Measurements from ENCODE around the gene ATP2A2. TPM values are rescaled to one million over a fixed set of nuclear protein-coding genes. Genes with fewer than 3 reads are reported as not detected.
A peak's percentile ranks its signal among the peaks of the same experiment; 100 is the strongest.

The ATP2A2 gene
- total RNA-seq, 2 experiments from 2014 or later, result 130 to 132 TPM

- H3K4me3 Mint-ChIP-seq, result no peak overlapping the region
- H3K36me3 Mint-ChIP-seq (ENCODE audit: low read depth), result no peaks in the 10 kb centered on the region
- CTCF ChIA-PET, result interaction anchor here (1.3 kb wide), 1 partner anchor 14 kb away, joined by 4 read pairs; the partner anchor contains the start of gene ATP2A2
- no peak overlapping the region for H3K27ac Mint-ChIP-seq
- POLR2A ChIA-PET, result no interaction called here
- H3K27me3 Mint-ChIP-seq (ENCODE audit: low read depth), result peaks cover 37% of the 10 kb centered on the region
- H3K9me3 Mint-ChIP-seq (ENCODE audit: insufficient read depth), result no peaks in the 10 kb centered on the region
- H3K4me1 Mint-ChIP-seq (ENCODE audit: low read depth), result no peaks in the 10 kb centered on the region
- no peak for DNase-seq
- no peak for ATAC-seq
These were observed 14.6 kb upstream of the ATP2A2 start for GRCh38 chr12:110266381-110266960.

GRCh38 chr12:110266980-110267620 is 13.9 kb upstream of the ATP2A2 start:
- Mint-ChIP-seq H3K27me3 (ENCODE audit: low read depth) (peaks cover 41% of the 10 kb centered on the region), H3K4me3 (no peak overlapping the region), H3K27ac (no peak overlapping the region), H3K36me3 (ENCODE audit: low read depth) (no peaks in the 10 kb centered on the region), H3K4me1 (ENCODE audit: low read depth) (no peaks in the 10 kb centered on the region), H3K9me3 (ENCODE audit: insufficient read depth) (no peaks in the 10 kb centered on the region)
- DNase-seq (no peak), ATAC-seq (no peak)
- ChIA-PET POLR2A (no interaction called here), CTCF (interaction anchor here (1.3 kb wide), 1 partner anchor 14 kb away, joined by 4 read pairs; the partner anchor contains the start of gene ATP2A2)

GRCh38 chr12:110269622-110270124 is 11.4 kb upstream of the ATP2A2 start:
- no peak overlapping the region for H3K27ac Mint-ChIP-seq
- H3K9me3 Mint-ChIP-seq (ENCODE audit: insufficient read depth), result no peaks in the 10 kb centered on the region
- no peaks in the 10 kb centered on the region for H3K36me3 Mint-ChIP-seq (ENCODE audit: low read depth)
- H3K4me3 Mint-ChIP-seq, result no peak overlapping the region
- CTCF ChIA-PET, result no interaction called here
- H3K27me3 Mint-ChIP-seq (ENCODE audit: low read depth), result peaks cover 41% of the 10 kb centered on the region
- ATAC-seq, result no peak
- POLR2A ChIA-PET, result interaction anchor here (1.2 kb wide), 1 partner anchor 11 kb away, joined by 4 read pairs; the partner anchor contains the start of gene ATP2A2
- no peaks in the 10 kb centered on the region for H3K4me1 Mint-ChIP-seq (ENCODE audit: low read depth)
- no peak for DNase-seq

- Mint-ChIP-seq H3K9me3 (ENCODE audit: insufficient read depth) (no peaks in the 10 kb centered on the region), H3K4me3 (no peak overlapping the region), H3K36me3 (ENCODE audit: low read depth) (no peaks in the 10 kb centered on the region), H3K4me1 (ENCODE audit: low read depth) (no peaks in the 10 kb centered on the region), H3K27ac (no peak overlapping the region), H3K27me3 (ENCODE audit: low read depth) (peaks cover 38% of the 10 kb centered on the region)
- ATAC-seq (no peak), DNase-seq (no peak)
- ChIA-PET CTCF (no interaction called here), POLR2A (interaction anchor here (1.2 kb wide), 1 partner anchor 10 kb away, joined by 4 read pairs; the partner anchor contains the start of gene ATP2A2)
These were observed 10.7 kb upstream of the ATP2A2 start for GRCh38 chr12:110270125-110270962.

GRCh38 chr12:110271015-110271414 is 10.0 kb upstream of the ATP2A2 start:
- ChIA-PET CTCF (no interaction called here), POLR2A (interaction anchor here (1.2 kb wide), 1 partner anchor 9 kb away, joined by 4 read pairs; the partner anchor contains the start of gene ATP2A2)
- no peaks in the 10 kb centered on the region for H3K4me1 Mint-ChIP-seq (ENCODE audit: low read depth)
- DNase-seq (no peak), ATAC-seq (no peak)
- no peaks in the 10 kb centered on the region for H3K9me3 Mint-ChIP-seq (ENCODE audit: insufficient read depth)
- no peak overlapping the region for H3K27ac Mint-ChIP-seq
- H3K4me3 Mint-ChIP-seq, result no peak overlapping the region
- H3K27me3 Mint-ChIP-seq (ENCODE audit: low read depth), result peaks cover 37% of the 10 kb centered on the region
- H3K36me3 Mint-ChIP-seq (ENCODE audit: low read depth), result no peaks in the 10 kb centered on the region

- Mint-ChIP-seq H3K27me3 (ENCODE audit: low read depth) (peaks cover 17% of the 10 kb centered on the region), H3K4me3 (no peak overlapping the region), H3K4me1 (ENCODE audit: low read depth) (peaks cover 8% of the 10 kb centered on the region), H3K9me3 (ENCODE audit: insufficient read depth) (no peaks in the 10 kb centered on the region), H3K36me3 (ENCODE audit: low read depth) (peaks cover 7% of the 10 kb centered on the region), H3K27ac (no peak overlapping the region)
- ChIA-PET POLR2A (interaction anchor here (1.1 kb wide), 1 partner anchor 172 kb away, joined by 3 read pairs; no protein-coding TSS in a partner anchor), CTCF (no interaction called here)
- ATAC-seq (no peak), DNase-seq (no peak)
These were observed 3.4 kb upstream of the ATP2A2 start for GRCh38 chr12:110277530-110278254.

- Mint-ChIP-seq H3K27ac (no peak overlapping the region), H3K27me3 (ENCODE audit: low read depth) (peaks cover 16% of the 10 kb centered on the region), H3K4me3 (no peak overlapping the region), H3K4me1 (ENCODE audit: low read depth) (peaks cover 13% of the 10 kb centered on the region), H3K9me3 (ENCODE audit: insufficient read depth) (no peaks in the 10 kb centered on the region), H3K36me3 (ENCODE audit: low read depth) (peaks cover 12% of the 10 kb centered on the region)
- POLR2A ChIA-PET, result interaction anchor here (1.1 kb wide), 1 partner anchor 171 kb away, joined by 3 read pairs; no protein-coding TSS in a partner anchor
- DNase-seq, result no peak
- CTCF ChIA-PET, result no interaction called here
- ATAC-seq, result no peak
These were observed 2.9 kb upstream of the ATP2A2 start for GRCh38 chr12:110278255-110278536.

GRCh38 chr12:110279566-110280375 is 1.3 kb upstream of the ATP2A2 start:
- CTCF ChIA-PET, result interaction anchor here (1.0 to 1.9 kb wide), 5 partner anchors 13 to 178 kb away, joined by 3 to 9 read pairs (median 4); partner anchors contain the start of gene IFT81
- peaks cover 15% of the 10 kb centered on the region for H3K27me3 Mint-ChIP-seq (ENCODE audit: low read depth)
- no peak for ATAC-seq

GRCh38 chr12:110280392-110280778 is 662 bp upstream of the ATP2A2 start:
- ChIA-PET POLR2A (interaction anchor here (0.5 to 3.3 kb wide), 15 partner anchors 8 to 1296 kb away, joined by 3 to 13 read pairs (median 4); partner anchors contain the start of genes ARPC3 and IFT81), CTCF (interaction anchor here (1.0 to 1.9 kb wide), 5 partner anchors 14 to 178 kb away, joined by 3 to 9 read pairs (median 4); partner anchors contain the start of gene IFT81)
- Mint-ChIP-seq H3K9me3 (ENCODE audit: insufficient read depth) (no peaks in the 10 kb centered on the region), H3K4me1 (ENCODE audit: low read depth) (peaks cover 34% of the 10 kb centered on the region), H3K27me3 (ENCODE audit: low read depth) (peaks cover 15% of the 10 kb centered on the region), H3K27ac (peak overlapping the region; percentile 85), H3K36me3 (ENCODE audit: low read depth) (peaks cover 29% of the 10 kb centered on the region), H3K4me3 (peak overlapping the region; percentile 81)
- DNase-seq, result peak; percentile 53
- peak; percentile 1 for ATAC-seq

More at GRCh38 chr12:110279566-110280375, 1.3 kb upstream of the ATP2A2 start:
- Mint-ChIP-seq H3K27ac (peak overlapping the region; percentile 85), H3K9me3 (ENCODE audit: insufficient read depth) (no peaks in the 10 kb centered on the region), H3K4me1 (ENCODE audit: low read depth) (peaks cover 28% of the 10 kb centered on the region), H3K36me3 (ENCODE audit: low read depth) (peaks cover 25% of the 10 kb centered on the region), H3K4me3 (peak overlapping the region; percentile 81)
- POLR2A ChIA-PET, result interaction anchor here (0.5 to 3.3 kb wide), 13 partner anchors 9 to 1295 kb away, joined by 3 to 13 read pairs (median 4); partner anchors contain the start of genes ARPC3 and IFT81
- no peak for DNase-seq

GRCh38 chr12:110281549-110282299 is 677 bp downstream of the ATP2A2 start:
- ATAC-seq, result peak; percentile 42
- CTCF ChIA-PET, result interaction anchor here (1.1 to 1.4 kb wide), 3 partner anchors 150 to 179 kb away, joined by 3 to 8 read pairs (median 4); partner anchors contain the start of gene IFT81
- peak; percentile 55 for DNase-seq

More at GRCh38 chr12:110281549-110282299, 677 bp downstream of the ATP2A2 start:
- peaks cover 45% of the 10 kb centered on the region for H3K4me1 Mint-ChIP-seq (ENCODE audit: low read depth)
- peak overlapping the region; percentile 93 for H3K4me3 Mint-ChIP-seq
- peaks cover 37% of the 10 kb centered on the region for H3K36me3 Mint-ChIP-seq (ENCODE audit: low read depth)
- H3K9me3 Mint-ChIP-seq (ENCODE audit: insufficient read depth), result no peaks in the 10 kb centered on the region
- H3K27me3 Mint-ChIP-seq (ENCODE audit: low read depth), result peaks cover 12% of the 10 kb centered on the region
- H3K27ac Mint-ChIP-seq, result peak overlapping the region; percentile 90
- POLR2A ChIA-PET, result interaction anchor here (0.6 to 3.3 kb wide), 5 partner anchors 9 to 200 kb away, joined by 3 to 13 read pairs (median 4); partner anchors contain the start of gene ARPC3
